HL-60 (cell line): ENCODE data around the gene ARSA.

Source experiments
- CTCF ChIP-seq: IDR thresholded peaks from one replicate; pipeline ENCODE4 v1.5.1; 2011; ENCODE audit warnings: low read length, control low read depth, inconsistent platforms; ENCODE audit not compliant: insufficient read depth
- GABPA ChIP-seq: IDR thresholded peaks from 2 replicates; pipeline ENCODE4 v1.6.1; 2012; ENCODE audit warnings: low read depth
- REST ChIP-seq: IDR thresholded peaks from 2 replicates; pipeline ENCODE4 v1.6.1; 2012; ENCODE audit warnings: low read depth; ENCODE audit not compliant: insufficient replicate concordance

GRCh38 chr22:50607659-50608020 is 20.3 kb downstream of the ARSA start:
- TF ChIP-seq CTCF (no peak), REST (no peak), GABPA (no peak)
